IMR-90 (cell line): ENCODE measurements around the gene LRRIQ4.

Source experiments
- CEBPB ChIP-seq: IDR thresholded peaks from 2 replicates; pipeline ENCODE4 v1.6.1; 2012; ENCODE audit warnings: low read depth, low read length, improper control_type of control experiment
- CTCF ChIP-seq: conservative IDR thresholded peaks from 2 replicates; pipeline ENCODE4 v1.5.1; 2012; ENCODE audit warnings: mild to moderate bottlenecking, low read depth, low read length, improper control_type of control experiment
- ELK1 ChIP-seq: fragments of 150-350 bp; IDR thresholded peaks from 2 replicates; pipeline ENCODE4 v1.6.1; 2016; ENCODE audit warnings: low read depth, mild to moderate bottlenecking, low read length, moderate library complexity, borderline replicate concordance
- POLR2A ChIP-seq: IDR thresholded peaks from 2 replicates; pipeline ENCODE4 v1.6.1; 2012; ENCODE audit warnings: mild to moderate bottlenecking, low read depth, low read length
- RCOR1 ChIP-seq: IDR thresholded peaks from 2 replicates; pipeline ENCODE4 v1.6.1; 2012; ENCODE audit warnings: mild to moderate bottlenecking, low read length, improper control_type of control experiment; ENCODE audit not compliant: insufficient replicate concordance

GRCh38 chr3:169841171-169841570 is 28.5 kb downstream of the LRRIQ4 start:
- TF ChIP-seq POLR2A: no peak
- no peak for TF ChIP-seq CTCF
- TF ChIP-seq CEBPB: no peak
- TF ChIP-seq ELK1: no peak
- no peak for TF ChIP-seq RCOR1
